Stimulated activated CD4-positive, alpha-beta T cell treated with anti-CD3 and anti-CD28 coated beads, Interleukin-4, amount 100 ng/mL, for 24 hours (primary cell): ENCODE measurements around the gene GCDH.
"Not testable (repeated sequence)": the region's sequence is repeated elsewhere in the genome, so short reads cannot be mapped to it uniquely, and the experiment has no call there.

Experiments
- DNase-seq: peaks from one replicate; pipeline ENCODE4 v3.0.0-alpha.2; 2020

The GCDH gene

DNA sequence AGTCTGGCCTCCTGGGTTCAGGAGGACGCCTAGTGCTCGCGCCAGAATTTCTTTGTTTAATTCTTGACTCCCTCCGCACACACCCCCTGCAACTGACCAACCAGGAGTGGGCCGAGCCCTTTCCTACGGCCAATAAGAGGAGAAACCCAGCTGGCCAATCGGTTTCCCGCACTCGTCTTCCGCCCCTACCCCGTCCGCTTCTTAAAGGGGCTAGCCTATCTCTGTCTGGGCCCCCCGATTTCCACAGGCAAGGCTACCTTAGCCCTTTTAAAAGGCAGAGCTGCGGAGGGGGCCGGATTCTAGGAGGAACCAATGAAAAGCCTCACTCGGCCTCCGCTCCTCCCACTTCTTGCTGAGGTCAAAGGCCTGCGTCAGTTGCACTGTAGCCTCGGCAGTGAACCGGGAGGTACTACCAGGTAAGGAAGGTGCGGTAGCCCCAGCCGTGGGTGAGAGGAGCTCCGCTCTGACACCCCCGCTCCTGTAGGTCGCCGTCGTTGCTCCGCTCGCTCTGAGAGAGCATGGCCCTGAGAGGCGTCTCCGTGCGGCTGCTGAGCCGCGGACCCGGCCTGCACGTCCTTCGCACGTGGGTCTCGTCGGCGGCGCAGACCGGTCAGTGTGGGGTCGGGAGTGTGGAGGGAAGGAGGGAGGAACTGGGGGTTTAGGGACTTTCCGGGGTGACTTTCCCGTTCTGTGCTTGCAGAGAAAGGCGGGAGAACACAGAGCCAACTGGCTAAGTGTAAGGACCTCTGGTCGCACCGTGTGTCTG lies at the start of gene GCDH:
TSS of gene GCDH (plus strand) at position 374 of the 766 bp plus-strand sequence. CDS start at position 519, 145 bp downstream.
- DNase-seq = peak; percentile 98

DNA sequence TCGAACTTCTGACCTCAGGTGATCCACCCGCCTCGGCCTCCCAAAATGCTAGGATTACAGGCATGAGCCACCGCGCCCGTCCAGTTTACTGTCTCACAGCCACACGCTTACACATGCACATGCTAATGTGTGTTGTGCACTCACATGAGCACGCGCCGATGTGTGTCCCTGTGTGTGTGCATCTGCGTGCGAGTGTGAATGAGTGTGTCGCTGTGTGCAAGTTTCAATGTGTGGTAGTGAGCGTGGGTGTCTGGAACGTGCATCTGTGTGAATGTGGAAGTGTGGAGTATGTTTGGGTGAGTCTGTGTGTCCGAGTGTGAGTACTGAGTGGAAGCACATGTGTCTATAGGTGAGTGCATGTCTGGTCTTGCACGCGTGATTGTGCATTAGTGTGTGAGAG lies 48.4 kb upstream of the GCDH start:
- DNase-seq = no peak

DNA sequence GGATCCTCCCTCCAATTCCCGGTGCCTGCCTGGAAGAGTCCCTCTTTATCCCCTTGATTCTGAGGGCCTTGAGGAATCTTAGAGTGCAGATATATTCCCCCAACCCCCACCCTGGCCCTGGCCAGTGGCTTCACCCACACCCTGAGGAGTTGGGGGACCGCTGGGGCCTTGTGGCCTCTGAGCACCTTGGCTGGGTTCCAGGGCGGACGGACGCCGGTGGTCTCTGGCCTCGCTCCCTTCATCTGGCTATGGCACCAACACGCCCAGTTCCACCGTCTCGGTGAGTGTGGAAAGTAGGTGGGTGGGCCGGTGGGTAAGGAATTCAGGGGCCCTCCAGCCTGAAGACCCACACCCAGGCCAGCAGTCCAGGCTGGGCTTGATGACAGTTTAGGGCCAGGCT lies 47.6 kb upstream of the GCDH start:
- DNase-seq = no peak

DNA sequence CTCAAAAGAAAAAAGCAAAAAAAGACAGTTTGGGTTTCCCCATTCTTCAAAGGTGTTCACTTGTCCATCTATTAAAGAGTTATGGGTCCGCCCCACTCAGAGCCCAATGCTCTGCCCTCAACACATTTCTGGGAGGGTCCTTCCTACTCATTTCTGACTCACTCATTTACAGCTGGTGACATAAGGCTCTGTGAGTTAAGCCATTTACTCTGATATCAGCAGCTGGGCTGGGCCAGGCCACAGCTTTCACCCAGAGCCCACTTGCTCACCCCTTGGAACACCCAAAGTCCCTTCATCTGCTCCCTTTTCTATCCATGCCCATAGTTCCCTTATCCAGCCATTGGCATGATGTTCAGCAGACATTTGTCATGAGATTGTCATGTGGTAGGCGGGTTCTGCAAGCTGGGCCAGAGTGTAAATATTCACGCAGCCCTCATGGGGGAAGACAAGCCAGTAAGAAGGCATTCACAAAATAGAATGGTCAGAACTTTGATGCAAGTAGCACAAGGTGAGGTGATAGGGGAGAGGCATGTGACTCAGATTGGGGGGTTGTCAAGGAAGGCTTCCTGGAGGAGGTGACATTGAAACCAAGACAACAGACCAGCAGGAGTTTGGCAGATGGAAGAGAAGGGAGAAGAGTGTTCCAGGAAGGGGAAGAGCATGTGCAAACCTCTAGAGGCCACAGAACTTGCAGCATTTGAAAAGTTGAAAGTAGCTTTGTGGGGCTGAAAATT lies 46.8 kb upstream of the GCDH start:
- DNase-seq = no peak

DNA sequence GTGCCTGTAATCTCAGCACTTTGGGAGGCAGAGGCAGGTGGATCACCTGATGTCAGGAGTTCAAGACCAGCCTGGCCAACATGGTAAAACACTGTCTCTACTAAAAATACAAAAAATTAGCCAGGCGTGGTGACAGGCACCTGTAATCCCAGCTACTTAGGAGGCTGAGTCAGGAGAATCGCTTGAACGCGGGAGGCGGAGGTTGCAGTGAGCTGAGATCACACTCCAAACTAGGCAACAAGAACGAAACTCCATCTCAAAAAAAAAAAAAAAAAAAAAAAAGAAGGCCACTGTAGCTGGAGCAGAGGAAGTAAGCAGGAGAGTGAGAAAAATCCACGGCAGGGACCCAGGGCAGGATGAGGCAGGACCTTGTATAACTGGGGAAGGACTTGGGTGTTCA lies 44.3 kb upstream of the GCDH start:
- not testable (repeated sequence) for DNase-seq

DNA sequence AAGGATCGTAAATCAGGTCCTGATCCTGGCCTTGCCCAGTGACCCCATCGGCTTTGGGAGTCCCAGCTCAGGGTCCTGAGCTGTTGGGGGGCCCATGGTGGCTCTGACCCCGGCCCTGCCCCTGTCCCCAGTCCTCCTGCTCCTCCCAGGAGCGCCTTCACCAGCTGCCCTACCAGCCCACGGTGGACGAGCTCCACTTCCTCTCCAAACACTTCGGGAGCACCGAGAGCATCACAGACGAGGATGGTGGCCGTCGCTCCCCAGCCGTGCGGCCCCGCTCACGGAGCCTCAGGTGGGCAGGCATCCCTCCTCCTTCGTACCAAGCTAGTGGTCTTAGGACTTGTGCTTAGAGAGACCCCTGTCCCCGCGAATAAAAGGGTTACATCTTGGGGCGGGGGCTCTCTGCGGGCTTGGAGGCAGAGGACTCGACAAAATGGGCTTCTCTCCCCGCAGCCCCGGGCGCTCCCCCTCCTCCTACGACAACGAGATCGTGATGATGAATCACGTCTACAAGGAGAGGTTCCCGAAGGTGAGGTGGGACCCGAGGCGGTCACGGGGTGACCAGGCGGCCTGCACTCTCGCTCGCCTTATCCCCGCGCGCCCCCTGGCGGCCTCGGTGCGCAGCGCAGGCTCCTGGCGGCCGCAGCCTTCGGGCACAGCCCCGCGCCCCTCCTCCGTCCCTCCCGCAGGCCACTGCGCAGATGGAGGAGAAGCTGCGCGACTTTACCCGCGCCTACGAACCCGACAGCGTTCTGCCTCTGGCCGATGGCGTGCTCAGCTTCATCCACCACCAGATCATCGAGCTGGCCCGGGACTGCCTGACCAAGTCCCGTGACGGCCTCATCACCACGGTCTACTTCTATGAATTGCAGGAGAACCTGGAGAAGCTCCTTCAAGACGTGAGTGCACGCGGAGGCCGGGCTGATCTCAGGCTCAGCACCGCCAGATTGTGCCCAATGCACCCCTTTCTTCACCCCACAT lies 43.5 kb upstream of the GCDH start:
- DNase-seq = peak; percentile 87

DNA sequence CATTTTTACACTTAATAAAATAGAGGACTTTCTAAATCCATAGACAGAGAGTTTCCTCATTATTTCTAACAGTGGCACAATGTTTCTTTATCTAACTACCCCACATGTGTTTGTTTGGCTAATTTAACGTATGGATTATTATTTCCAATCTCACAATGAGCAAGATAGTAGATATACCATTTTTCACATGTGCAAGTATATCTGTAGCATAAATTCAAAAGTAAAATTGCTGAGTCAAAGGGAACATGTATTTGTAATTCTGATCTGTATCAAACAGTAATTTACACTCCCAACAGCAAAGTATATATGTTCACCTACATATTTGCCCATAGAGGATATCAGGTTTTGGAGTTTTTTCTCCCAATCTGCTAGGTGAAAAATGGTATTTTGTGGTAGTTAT lies 34.3 kb upstream of the GCDH start:
- DNase-seq = no peak

DNA sequence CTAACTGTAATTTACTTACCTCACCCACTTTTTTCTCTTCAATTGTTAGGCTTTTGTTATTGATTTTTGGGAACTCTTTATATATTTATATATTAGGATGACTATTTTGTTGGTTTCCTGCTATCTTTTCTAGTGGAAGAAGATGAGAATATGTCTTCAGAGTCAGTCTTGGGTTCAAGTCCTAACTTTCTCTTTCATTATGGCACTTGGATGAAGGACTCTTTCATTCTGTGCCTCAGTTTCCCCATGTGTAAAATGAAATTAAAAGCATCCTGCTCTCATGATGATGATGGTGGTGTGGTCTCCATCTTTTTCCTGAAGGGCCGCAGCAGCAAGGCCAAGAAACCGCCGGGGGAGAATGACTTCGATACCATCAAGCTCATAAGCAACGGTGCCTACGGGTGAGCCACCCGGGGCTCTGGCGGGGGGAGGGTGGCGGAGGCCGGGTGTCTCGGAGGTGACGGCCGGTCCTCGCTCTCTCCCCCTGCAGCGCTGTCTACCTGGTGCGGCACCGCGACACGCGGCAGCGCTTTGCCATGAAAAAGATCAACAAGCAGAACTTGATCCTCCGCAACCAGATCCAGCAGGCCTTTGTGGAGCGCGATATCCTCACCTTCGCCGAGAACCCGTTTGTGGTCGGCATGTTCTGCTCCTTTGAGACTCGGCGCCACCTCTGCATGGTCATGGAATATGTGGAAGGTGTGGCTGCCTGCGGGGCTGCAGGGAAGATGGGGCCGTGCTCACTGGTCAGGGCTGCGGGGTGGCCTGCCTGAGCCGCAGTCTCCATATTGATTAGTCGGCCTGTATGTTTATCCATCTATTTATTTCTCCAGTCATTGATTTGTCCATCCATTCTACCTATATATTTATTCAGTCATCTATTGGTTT lies 32.7 kb upstream of the GCDH start:
- DNase-seq = no peak

DNA sequence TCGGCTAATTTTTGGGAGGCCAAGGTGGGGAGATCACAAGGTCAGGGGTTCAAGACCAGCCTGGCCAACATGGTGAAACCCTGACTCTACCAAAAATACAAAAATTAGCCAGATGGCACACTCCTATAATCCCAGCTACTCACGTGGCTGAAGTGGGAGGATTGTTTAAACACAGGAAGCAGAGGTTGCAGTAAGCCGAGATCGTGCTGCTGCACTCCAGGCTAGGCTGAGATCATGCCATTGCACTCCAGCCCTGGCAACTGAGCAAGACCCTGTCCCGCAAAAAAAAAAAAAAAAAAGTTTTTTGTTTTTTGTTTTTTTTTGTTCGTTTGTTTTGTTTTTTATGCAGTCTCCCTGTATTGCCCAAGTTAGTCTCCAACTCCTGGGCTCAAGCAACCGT lies 31.4 kb upstream of the GCDH start:
- no peak for DNase-seq

DNA sequence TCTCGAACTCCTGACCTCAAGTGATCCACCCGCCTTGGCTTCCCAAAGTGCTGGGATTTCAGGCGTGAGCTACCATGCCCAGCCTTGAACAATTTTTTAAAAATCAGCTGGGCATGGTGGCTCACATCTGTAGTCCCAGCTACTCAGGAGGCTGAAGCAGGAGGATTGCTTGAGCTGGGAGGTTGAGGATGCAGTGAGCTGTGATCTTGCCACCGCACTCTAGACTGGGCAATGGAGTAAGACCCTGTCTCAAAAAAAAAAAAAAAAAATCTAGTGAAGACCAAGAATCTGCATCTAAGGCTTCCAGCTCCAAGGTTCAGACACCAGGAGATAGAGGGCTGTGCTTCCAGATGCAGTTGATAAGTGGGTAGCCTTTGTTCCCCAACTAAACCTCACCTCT lies 26.8 kb upstream of the GCDH start:
- no peak for DNase-seq

DNA sequence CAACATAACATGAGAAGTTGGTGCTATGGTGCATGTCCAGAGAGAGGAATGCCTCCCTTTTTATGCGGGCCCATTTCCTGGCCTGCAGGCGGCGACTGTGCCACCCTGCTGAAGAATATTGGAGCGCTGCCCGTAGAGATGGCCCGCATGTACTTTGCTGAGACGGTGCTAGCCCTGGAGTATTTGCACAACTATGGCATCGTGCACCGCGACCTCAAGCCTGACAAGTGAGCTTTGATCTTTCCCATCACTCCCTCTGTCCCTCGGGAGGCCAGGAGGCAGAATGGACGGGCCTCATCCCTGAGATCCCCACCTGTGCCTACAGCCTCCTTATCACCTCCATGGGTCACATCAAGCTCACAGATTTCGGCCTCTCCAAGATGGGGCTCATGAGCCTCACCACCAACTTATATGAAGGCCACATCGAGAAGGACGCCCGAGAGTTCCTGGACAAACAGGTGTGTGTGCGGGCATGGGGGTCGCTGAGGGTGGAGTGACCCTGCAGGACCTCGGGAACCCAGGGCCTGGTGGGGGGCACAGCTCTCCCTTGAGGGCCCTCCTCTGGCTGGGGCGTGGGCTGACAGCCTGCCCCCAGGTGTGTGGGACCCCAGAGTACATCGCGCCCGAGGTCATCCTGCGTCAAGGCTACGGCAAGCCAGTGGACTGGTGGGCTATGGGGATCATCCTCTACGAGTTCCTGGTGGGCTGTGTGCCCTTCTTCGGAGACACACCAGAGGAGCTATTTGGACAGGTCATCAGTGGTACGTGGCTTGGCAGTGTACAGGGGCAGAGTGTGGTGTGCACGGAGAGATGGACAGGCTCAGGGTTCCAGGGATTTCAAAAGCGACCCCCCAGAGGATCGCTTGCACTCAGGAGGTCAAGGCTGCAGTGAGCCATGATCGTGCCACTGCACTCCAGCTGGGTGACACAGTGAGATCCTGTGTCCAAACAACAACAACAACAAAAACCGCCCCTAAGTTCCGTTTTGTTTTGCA lies 25.9 kb upstream of the GCDH start:
- DNase-seq = no peak

DNA sequence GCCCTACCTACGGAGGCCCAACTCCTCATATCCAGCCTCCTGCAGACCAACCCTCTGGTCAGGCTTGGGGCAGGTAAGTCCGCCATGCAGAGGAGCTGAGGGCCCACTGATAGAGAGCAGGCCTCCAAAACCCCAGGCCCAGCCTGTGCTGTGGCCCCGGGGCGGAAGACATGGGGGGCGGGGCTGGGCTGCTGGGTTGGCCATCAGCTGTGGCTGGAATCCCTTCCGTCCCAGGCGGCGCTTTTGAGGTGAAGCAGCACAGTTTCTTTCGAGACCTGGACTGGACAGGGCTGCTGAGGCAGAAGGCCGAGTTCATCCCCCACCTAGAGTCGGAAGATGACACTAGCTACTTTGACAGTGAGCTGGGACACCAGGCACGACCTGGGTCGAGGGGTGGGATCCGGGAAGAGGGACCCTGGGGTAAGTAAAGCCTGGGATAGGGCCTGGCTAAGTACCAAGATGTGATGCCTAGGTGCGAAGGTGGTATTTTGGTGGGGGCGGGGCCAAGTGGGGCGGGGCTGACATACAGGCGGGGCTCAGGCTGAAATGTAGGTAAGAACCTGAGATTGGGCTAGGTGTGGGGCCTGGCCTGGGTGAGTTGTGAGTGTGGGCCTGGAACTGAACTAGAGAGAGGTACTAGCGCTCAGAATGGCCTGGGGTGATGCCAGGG lies 25.1 kb upstream of the GCDH start:
- no peak for DNase-seq

DNA sequence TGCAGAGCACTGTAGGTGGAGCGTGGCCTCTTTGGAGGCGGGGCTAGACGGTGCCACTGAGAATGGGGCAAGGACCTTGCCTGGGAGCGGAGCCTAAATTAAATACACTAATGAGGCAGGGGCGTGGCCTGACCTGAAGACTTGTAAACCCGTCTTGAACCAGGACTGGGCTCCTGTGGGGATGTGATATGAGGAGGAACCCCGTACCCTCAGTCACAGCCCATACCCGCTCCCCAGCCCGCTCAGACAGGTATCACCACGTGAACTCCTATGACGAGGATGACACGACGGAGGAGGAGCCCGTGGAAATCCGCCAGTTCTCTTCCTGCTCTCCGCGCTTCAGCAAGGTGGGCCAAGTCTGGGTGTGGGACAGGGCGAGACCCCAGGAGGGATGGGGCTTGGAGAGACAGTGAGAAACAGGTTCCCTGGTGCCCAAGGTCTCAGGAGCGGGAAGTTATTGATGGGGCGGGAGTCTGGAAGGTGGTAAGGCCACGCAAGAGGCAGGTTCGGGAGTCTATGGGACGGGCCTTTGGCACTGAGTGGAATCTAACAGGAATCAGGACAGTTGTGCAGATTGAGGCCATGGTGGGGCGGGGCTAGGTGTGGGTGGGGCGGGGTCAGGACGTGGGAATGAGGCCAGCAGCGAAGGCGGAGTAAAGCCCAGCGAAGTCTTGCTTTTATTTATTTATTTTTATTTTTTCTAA lies 24.4 kb upstream of the GCDH start:
- no peak for DNase-seq

DNA sequence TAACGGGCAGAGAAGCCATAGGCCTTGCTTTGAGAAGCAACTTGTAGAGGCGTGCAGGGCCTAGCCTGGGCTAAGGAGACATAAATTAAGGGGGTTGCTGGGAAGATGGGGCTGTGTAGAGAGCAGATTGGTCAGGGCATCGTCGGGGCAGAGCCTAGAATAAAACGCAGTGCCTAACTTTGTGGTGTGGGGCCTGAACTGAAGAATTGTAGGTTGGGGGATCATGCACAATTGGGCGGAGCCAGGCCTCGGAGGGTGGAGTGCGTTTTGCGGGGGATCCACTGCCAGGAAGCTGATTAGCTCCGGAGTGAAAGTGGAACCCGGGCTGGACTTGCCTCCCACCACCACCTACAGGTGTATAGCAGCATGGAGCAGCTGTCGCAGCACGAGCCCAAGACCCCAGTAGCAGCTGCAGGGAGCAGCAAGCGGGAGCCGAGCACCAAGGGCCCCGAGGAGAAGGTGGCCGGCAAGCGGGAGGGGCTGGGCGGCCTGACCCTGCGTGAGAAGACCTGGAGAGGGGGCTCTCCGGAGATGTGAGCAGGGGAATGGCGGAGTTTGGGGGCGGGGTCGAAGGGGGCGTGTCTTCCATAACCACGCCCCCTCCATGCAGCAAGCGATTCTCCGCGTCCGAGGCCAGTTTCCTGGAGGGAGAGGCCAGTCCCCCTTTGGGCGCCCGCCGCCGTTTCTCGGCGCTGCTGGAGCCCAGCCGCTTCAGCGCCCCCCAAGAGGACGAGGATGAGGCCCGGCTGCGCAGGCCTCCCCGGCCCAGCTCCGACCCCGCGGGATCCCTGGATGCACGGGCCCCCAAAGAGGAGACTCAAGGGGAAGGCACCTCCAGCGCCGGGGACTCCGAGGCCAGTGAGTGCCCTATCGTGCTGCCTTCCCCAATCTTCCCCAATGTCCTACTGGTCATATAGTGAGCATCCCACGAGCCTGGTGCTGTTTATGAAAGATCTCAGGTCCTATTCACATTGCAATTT lies 23.6 kb upstream of the GCDH start:
- peak; percentile 61 for DNase-seq

DNA sequence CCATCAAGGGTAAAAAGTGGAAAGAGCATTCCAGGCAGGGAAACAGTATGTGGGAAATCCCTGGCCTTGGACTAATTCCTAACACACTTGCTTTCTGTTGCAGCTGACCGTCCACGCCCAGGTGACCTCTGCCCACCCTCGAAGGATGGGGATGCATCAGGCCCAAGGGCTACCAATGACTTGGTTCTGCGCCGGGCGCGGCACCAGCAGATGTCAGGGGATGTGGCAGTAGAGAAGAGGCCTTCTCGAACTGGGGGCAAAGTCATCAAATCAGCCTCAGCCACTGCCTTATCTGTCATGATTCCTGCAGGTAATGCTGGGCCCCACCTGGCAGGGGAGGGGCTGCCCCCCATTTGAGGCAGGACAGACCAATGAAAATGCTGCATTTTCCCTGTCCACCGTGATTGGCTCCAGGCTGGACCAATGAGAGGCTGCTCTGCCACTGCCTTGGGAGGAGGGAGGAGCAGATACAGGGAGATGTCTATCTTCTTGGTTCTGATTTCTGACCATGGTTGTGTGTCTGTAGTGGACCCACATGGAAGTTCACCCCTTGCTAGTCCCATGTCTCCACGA lies 22.3 kb upstream of the GCDH start:
- no peak for DNase-seq

DNA sequence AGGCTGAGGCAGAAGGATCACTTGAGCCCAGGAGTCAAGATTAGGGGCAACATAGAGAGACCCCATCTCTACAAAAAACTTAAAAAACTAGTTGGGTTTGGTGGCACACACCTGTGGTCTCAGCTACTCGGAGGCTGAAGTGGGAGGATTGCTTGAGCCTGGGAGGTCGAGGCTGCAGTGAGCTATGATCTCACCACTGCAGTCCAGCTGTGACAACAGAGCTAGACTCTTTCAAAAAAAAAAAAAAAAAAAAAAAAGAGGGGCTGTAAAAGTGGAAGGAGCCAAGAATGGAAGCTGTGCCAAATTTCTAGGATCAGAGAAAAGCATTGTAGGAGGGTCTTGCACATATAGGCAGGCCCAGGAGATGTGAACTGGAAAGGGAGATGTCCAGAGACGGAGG lies 19.3 kb upstream of the GCDH start:
- no peak for DNase-seq

DNA sequence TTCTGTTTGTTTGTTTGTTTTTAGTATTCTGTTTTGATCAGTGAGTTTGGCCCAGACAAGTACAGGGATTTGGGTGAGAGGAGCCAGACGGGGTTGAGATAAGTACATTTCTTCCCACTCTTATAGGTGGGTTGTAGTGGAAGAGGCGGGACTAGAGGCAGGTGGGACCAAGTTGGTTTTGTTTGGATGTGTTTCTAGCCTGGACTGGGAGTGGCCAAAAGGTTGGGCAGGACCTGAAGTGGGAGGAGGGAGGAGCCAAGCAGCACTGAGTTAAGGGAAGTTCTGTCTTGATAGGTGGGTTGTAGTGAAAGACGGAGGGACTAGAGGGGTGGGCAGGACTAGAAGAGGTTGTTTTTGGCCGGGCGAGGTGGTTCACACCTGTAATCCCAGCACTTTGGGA lies 18.7 kb upstream of the GCDH start:
- no peak for DNase-seq
